NCI-H446 treated with DMSO at 0.1 percent for 48 hours (cell line): ENCODE data around the gene KLHL17.

ENCODE experiments used
- DNase-seq: peaks from one replicate; lab custom pipeline; 2025; lab: John Stamatoyannopoulos, UW

KLHL17 gene

GRCh38 chr1:923131-923990 is 37.0 kb upstream of the KLHL17 start, which contains the start of gene SAMD11:
TSS of gene SAMD11 (plus strand) at chr1:923923. CDS start at chr1:924432, 509 bp downstream.
- peak; percentile 66 for DNase-seq

- no peak for DNase-seq
Measured at GRCh38 chr1:923991-924655, 36.3 kb upstream of the KLHL17 start.

DNA sequence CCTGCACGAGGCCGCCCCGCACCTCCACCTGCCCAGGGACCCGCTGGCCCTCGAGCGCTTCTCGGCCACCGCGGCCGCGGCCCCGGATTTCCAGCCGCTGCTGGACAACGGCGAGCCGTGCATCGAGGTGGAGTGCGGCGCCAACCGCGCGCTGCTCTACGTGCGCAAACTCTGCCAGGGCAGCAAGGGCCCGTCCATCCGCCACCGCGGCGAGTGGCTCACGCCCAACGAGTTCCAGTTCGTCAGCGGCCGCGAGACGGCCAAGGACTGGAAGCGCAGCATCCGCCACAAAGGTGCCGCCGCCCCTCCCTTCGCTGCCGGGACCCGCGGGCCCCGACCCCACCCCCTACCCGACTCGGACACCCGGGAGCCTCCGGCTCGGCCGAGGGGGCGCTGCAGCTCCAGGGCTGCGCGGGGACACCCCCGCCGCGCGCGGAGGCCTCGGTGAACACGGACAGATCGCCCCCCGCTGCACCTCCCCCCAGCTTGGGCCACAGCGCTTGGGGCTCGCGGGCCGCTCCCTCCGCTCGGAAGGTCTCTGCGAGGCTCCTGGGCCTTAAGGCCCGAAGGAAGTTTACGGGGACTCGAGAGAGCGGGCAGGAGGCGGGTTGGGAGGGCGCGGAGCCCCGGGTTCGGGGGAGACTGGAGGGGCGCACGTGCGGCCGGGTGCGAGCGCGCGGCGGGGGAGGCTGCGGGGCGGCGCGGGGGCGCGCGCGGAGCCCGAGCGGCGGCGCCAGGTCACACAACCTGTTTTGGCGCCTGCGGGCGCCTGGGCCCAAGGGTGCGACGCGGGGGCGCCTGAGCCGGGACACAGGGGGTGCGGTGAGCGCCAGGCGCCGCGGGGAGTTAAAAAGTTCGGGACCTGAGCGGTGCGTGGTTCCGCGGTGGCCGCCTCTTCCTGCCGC is 35.5 kb upstream of the KLHL17 start:
- DNase-seq, result no peak

DNA sequence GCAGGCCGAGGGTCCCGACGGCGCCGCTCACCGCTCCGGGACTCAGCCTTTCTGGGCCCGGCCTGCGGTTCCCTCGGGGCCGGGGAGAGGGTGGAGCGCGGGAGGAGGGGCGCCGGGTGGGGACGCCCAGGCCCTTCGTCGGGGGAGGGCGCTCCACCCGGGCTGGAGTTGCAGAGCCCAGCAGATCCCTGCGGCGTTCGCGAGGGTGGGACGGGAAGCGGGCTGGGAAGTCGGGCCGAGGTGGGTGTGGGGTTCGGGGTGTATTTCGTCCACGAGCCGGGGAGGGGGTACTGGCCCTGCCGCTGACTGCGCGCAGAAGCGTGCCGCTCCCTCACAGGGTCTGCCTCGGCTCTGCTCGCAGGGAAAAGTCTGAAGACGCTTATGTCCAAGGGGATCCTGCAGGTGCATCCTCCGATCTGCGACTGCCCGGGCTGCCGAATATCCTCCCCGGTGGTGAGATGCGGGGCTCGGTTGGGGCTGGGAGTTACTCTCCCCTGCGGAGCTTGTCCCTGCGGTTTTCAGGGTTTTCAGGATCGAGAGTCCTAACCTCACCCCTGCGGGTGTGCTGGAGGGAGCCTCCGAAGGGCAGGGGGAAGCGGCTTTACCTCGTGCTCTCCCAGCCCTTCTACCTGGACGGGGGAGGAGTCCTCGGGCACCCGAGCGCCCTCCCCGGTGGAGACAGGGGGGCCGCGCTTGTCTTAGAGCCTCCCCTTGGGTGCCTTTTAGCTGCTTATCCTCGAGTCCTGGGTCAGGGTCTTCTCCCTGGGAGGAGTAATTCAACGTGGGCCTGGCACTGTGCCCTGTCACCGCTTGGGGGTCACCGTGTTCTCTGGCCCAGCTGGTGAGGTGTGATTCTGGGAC is 34.6 kb upstream of the KLHL17 start:
- peak; percentile 41 for DNase-seq

- no peak for DNase-seq
Measured at GRCh38 chr1:927234-927633, 33.1 kb upstream of the KLHL17 start.

DNA sequence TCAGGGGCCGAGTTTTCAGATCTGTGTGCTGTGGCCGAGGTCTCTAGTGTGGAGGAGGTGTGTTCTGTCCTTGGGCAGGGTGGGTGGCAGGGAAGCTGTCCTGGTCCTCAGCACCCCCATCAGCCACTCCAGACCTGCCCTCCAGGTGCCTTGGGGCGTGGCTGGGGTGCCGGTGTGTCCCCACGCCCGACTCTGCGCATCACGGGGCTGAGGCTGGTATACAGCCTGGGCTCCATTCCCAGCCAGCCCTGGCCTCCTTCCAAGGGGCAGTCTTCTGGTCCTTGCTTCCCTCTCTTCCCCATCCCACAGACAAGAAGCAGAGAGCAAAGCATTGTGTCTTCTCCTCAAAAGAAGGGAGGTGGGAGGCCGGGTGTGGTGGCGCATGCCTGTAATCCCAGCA is 32.6 kb upstream of the KLHL17 start:
- no peak for DNase-seq

DNA sequence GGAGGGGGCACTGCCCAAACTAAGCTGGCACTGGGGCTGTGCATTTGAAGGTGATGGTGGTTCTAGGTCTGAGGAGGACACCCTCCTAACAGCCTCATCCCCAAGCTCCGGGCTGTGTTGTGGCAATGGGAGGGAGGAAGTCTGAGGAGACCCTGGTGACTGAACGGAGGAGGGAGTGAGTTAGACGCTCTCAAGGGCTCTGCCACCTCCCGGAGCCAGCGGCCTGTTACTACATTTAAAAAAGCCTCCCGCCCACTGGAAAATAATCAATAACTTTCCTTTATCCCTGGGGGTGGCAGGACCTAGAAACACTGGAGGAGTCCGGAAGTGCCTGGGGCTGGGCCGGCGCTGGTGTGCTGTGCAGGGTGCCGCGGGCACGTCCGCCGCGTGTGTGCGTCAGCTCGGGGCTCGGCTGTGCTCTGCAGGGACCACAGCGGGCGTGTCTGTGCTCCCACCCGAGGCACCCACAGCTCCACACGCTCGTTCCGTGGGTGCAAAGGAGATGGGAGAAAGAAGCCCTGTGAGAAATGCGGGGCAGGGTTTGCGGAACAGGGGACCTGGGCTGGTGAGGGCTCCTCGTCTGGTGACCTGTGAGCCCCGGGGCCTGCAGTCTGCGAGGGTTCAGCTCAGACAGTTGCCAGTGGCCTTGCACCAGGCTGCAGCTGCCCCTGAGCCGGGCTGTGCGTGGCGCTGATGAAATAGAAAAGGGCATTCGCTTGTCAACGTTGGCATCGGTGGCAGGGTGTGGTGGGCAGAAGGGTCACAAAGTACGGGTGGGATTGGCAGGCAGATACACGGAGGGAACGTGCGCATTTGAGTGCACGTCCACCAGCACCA is 31.3 kb upstream of the KLHL17 start:
- DNase-seq, result no peak

- DNase-seq, result no peak
Measured at GRCh38 chr1:929712-930632, 30.4 kb upstream of the KLHL17 start.

DNA sequence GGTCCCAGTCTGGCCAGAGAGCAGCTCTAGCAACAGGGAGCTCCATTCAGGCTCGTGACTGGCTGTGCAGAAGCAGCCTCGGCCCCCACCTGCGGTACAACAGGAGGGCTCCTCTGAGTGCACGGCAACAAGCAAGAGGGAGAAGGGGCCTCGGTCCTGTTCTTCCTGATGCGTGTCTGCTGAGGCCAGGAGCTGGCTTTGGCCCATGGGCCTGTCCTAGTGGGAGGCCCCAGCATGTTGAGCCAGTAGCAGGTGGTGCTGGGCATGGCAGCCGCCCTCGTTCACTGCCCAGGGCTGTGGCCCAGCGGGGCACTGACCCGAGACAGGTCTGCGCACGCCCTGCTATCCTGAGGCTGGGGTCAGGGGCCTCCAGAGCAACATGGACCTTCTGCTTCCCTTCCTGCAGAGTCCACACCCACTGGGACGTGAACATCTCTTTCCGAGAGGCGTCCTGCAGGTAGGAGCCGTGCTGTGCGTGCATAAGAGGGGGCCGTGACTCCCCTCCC is 29.7 kb upstream of the KLHL17 start:
- DNase-seq, result no peak

GRCh38 chr1:931380-932172 is 28.8 kb upstream of the KLHL17 start:
- DNase-seq, result no peak

DNA sequence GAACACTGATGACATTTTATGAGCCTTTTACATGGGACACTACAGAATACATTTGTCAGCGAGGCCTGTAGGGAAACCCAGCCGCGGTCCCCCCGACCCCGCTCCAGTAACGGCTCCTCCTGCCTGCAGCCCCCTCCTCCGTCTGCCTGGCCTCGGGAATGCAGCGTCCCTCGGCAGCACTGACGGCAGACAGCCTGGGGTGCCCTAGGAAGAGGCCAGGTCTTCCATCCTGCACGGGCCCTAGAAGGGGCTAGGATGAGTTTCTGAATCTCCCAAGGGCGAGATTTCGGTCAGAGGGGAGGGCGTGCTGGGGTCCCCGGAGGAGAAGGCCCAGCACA is 28.2 kb upstream of the KLHL17 start:
- DNase-seq, result no peak

DNA sequence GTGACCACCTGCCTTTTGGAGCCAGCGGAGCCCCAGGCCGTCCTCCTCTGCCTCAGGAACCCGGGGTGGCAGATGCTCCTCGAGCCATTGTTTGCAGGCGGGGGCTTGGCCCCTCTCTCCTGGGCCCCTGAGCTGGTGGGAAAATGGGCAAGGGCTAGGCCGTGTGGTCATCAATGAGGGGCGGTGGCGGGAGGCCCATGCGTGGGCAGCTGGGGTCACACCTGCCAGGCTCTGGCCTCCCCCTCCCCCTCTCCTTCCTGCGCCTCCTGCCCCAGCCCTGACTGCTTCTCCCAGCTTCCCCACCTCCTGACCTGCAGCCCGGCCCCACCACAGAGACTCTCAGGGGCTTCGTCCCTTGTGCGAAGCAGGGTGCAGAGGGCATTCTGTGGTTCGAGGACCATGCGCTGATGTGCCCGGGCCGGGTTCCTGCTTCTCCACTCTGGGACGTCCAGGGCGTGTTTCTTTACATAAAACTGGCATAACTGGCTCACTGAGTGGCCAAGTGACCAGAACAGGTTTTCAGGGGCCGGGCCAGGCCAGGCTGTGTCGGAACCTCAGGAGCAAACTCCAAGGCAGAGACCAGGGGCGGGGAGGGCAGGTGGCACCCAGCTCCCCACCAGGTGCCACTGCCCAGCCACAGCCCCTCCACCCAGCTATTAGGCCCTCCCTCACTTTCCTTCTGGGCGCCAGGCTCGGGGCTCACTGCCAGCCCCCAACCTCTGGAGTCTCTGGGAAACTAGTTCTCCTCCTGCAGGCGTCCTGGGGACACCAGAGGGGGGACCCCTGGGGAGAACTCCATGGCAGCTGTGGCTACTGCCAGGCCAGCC is 27.4 kb upstream of the KLHL17 start:
- DNase-seq, result no peak

- DNase-seq, result no peak
Measured at GRCh38 chr1:933603-933940, 26.8 kb upstream of the KLHL17 start.

- no peak for DNase-seq
Measured at GRCh38 chr1:934991-935750, 25.2 kb upstream of the KLHL17 start.

GRCh38 chr1:935751-936231 is 24.6 kb upstream of the KLHL17 start:
- peak; percentile 77 for DNase-seq

DNA sequence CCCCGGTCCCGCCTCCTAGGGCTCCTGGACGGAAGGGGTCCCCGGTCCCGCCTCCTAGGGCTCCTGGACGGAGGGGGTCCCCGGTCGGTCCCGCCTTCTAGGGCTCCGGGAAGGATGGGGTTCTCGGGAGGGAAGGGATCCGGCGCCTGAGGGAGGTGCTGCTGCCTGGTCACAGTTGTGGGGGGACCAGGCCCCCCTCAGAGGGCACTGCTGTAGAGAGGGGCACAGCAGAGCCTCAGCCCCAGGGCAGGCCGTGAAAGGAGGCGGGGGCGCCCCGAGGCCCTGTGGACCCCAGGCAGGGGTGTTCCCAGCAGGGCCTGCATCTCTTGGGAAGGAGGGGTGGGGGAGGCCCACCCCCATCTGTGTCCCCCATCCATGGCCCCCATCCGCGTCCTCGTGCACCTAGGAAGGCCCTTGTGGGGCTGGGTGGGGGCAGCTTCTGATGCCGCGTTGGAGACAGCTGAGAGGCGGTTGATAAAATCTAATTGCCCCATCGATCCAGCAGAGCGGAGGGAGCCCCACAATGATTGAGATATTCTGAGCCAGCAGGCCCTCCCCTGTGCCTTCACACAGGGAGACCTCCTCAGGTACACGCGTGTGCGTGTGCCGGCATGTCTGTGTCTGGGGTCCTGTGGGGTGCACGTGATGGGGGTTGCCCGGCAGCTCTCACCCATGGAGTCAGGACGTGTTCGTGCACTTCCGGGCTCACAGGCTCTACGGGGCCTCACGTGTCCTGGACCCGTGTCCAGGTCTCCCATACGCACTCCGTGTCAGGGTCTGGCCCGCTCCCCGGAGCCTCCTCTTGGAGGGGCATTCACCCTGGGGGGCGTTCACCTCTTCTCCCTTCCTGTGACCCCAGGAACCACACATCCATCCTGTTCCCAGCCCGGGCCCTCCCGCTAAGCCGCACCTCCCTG is 23.8 kb upstream of the KLHL17 start:
- DNase-seq, result no peak
